A673 (cell line): Measurements from ENCODE around the gene COQ8A. TPM values are rescaled to one million over a fixed set of nuclear protein-coding genes. Genes with fewer than 3 reads are reported as not detected.

Experiments used
- BruUV-seq: library from RNA; stranded (reverse); fragments of 400-500 nt; replicated peaks from 2 replicates; lab custom pipeline; 2021; lab: Mats Ljungman, UMichigan
- CTCF ChIA-PET: fragments of 300-600 bp; sonication (Branson Sonifier 250); formaldehyde crosslinking; loops from one replicate; lab custom pipeline; 2022; ENCODE audit warnings: antibody characterized with exemption; lab: Charles Lee
- POLR2A ChIA-PET: fragments of 300-600 bp; sonication (Branson Sonifier 250); formaldehyde crosslinking; loops from one replicate; lab custom pipeline; 2022; ENCODE audit warnings: antibody characterized with exemption; ENCODE audit not compliant: low non-redundant PET; lab: Charles Lee
- DNase-seq: peaks from one replicate; pipeline ENCODE4 v3.0.0-alpha.2; 2015; ENCODE audit warnings: low spot score
- H3K27ac ChIP-seq: fragments of 200-600 bp; sonication (generic); 2 replicates; pipeline ENCODE4 v1.5.1; 2016; ENCODE audit warnings: mixed run types, low read depth, mild to moderate bottlenecking, mixed read lengths, antibody characterized with exemption, low read length; ENCODE audit not compliant: poor library complexity, severe bottlenecking
- H3K27me3 ChIP-seq: fragments of 200-600 bp; sonication (generic); replicated peaks from 2 replicates; pipeline ENCODE4 v1.6.1; 2017; ENCODE audit warnings: mixed run types, low read depth, mild to moderate bottlenecking, mixed read lengths, antibody characterized with exemption, low read length; ENCODE audit not compliant: insufficient read depth, poor library complexity
- H3K36me3 ChIP-seq: fragments of 200-600 bp; sonication (generic); 2 replicates; pipeline ENCODE4 v1.6.1; 2016; ENCODE audit warnings: mixed run types, mild to moderate bottlenecking, mixed read lengths, antibody characterized with exemption, low read length; ENCODE audit not compliant: insufficient read depth, poor library complexity, severe bottlenecking
- H3K4me1 ChIP-seq: fragments of 200-600 bp; sonication (generic); 2 replicates; pipeline ENCODE4 v1.6.1; 2017; ENCODE audit warnings: mixed run types, mild to moderate bottlenecking, mixed read lengths, antibody characterized with exemption, low read length; ENCODE audit not compliant: insufficient read depth, poor library complexity, severe bottlenecking
- H3K4me3 ChIP-seq: fragments of 200-600 bp; sonication (generic); 2 replicates; pipeline ENCODE4 v1.5.1; 2016; ENCODE audit warnings: low read depth, mixed run types, mild to moderate bottlenecking, mixed read lengths, low read length; ENCODE audit not compliant: poor library complexity, severe bottlenecking
- H3K9me3 ChIP-seq: fragments of 200-600 bp; sonication (generic); 2 replicates; pipeline ENCODE4 v1.6.1; 2016; ENCODE audit warnings: mixed run types, low read depth, mild to moderate bottlenecking, mixed read lengths, antibody characterized with exemption, low read length; ENCODE audit not compliant: poor library complexity, severe bottlenecking
- EZH2 ChIP-seq: fragments of 200-600 bp; sonication (generic); IDR thresholded peaks from 2 replicates; pipeline ENCODE4 v1.6.1; 2017; ENCODE audit warnings: borderline replicate concordance, low read depth, mild to moderate bottlenecking, mixed read lengths, antibody characterized with exemption, low read length; ENCODE audit not compliant: poor library complexity, severe bottlenecking
- intact Hi-C: fragments of 100-400 bp; cut with micrococcal nuclease; formaldehyde crosslinking; loops from one replicate; pipeline ENCODE4 v1.10.0; 2022; ENCODE audit not compliant: unreplicated experiment
- total RNA-seq: library from RNA; stranded (reverse); gene quantifications from 2 replicates; pipeline ENCODE4 v1.2.3, GENCODE V29; 2021
- TF ChIP-seq, protein P1 (sequence below): fragments of 300-800, 200-600 bp; sonication (generic); conservative IDR thresholded peaks from 2 replicates; pipeline ENCODE4 v1.5.1; 2017; ENCODE audit warnings: low read depth, mild to moderate bottlenecking, antibody characterized with exemption, low read length, moderate library complexity, mixed read lengths

Gene COQ8A
- total RNA-seq, 1 experiment from 2014 or later: 7.7 TPM

DNA sequence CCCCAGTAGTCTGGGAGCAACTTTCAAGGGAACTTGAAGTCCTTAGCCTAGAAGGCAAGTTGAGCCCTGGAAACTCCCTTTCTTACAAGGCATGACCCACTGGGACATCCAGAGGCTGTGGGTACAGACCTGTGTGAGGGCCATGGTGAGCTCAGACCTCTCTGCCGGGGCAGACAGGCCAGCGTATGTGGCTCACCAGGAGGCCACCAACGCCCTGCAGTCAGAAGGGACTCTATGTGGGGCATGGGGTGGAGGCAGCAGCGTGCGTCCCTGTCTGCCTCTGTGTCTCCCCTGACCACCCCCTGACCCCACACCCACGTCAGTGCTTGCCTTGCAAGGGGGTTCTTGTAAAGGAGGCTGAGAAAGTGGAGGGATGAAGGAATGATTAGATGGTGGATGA lies 10.8 kb downstream of the COQ8A start:
- Histone ChIP-seq H3K27ac (no peak overlapping the region), H3K4me1 (no peaks in the 10 kb centered on the region), H3K9me3 (no peaks in the 10 kb centered on the region), H3K4me3 (no peak overlapping the region), H3K27me3 (no peaks in the 10 kb centered on the region), H3K36me3 (no peaks in the 10 kb centered on the region)
- no peak for DNase-seq
- CTCF ChIA-PET: no interaction called here
- intact Hi-C loops: no loop called here
- no peak for TF ChIP-seq EZH2
- TF ChIP-seq, protein P1, sequence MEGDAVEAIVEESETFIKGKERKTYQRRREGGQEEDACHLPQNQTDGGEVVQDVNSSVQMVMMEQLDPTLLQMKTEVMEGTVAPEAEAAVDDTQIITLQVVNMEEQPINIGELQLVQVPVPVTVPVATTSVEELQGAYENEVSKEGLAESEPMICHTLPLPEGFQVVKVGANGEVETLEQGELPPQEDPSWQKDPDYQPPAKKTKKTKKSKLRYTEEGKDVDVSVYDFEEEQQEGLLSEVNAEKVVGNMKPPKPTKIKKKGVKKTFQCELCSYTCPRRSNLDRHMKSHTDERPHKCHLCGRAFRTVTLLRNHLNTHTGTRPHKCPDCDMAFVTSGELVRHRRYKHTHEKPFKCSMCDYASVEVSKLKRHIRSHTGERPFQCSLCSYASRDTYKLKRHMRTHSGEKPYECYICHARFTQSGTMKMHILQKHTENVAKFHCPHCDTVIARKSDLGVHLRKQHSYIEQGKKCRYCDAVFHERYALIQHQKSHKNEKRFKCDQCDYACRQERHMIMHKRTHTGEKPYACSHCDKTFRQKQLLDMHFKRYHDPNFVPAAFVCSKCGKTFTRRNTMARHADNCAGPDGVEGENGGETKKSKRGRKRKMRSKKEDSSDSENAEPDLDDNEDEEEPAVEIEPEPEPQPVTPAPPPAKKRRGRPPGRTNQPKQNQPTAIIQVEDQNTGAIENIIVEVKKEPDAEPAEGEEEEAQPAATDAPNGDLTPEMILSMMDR: no peak
- no TSS peak for BruUV-seq
- POLR2A ChIA-PET: no interaction called here

DNA sequence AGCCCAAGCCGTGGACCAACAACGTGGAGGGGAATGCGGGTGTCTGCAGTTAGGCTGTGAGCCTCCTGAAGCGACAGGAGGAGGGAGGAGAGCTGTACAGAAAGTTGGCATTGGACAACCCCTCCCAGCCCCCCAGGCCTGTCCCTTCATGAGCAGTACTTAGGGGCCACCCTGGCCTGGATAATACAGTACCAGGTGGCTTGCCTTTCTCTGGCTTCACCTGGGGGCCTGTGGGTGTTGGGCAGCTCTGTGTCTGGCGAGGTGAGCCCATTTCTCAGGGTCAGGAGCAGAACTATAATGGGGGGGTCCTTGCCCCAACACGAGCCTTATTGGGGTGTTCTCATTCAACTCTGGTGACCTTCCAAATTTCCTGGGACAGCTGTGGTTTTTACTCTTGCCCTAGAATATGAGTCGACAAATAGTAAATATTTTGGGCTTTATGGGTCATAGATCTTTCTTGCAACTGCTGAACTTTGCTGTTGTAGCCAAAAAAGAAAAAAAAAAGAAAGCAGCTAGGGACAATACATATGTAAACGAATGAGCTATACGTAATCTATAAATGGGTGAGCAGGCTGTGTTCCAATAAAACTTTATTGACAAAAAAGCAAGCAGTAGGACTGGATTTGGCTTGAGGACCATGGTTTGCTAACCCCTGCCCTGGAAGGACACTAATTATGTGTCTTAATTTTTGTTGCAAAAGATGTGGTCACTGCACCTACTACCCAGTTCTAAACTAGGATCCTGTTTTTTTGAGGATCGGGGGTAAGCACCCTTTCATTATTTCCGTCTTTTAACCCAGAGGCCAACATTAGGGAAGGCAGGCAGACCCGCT lies 11.4 kb downstream of the COQ8A start:
- BruUV-seq: no TSS peak
- no peaks in the 10 kb centered on the region for H3K9me3 ChIP-seq
- H3K27ac ChIP-seq: no peak overlapping the region
- no peak overlapping the region for H3K4me3 ChIP-seq
- no peaks in the 10 kb centered on the region for H3K4me1 ChIP-seq
- DNase-seq: no peak
- TF ChIP-seq EZH2: no peak
- TF ChIP-seq, protein P1: no peak
- no peaks in the 10 kb centered on the region for H3K36me3 ChIP-seq
- intact Hi-C loops: no loop called here
- no peaks in the 10 kb centered on the region for H3K27me3 ChIP-seq
- ChIA-PET POLR2A (no interaction called here), CTCF (no interaction called here)

DNA sequence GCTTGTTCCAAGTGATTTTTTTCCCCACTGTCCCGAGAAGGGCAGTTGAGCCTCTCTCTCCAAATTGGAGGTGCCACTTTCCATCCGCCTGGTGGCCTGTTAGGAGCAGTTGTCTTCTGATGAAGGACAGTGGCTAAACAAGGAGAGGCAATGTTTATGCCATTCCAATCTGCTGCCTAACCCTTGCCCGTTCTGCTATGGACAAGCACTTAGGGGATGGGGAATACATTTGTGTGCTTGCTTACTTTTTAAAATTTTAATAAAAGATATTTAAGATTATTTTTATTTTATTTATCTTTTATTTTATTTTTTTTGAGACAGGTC lies 12.0 kb downstream of the COQ8A start:
- Histone ChIP-seq H3K4me3 (no peak overlapping the region), H3K4me1 (no peaks in the 10 kb centered on the region), H3K36me3 (no peaks in the 10 kb centered on the region), H3K27ac (no peak overlapping the region), H3K9me3 (no peaks in the 10 kb centered on the region), H3K27me3 (no peaks in the 10 kb centered on the region)
- BruUV-seq: no TSS peak
- no peak for DNase-seq
- CTCF ChIA-PET: no interaction called here
- intact Hi-C loops: no loop called here
- POLR2A ChIA-PET: no interaction called here
- TF ChIP-seq EZH2: no peak
- TF ChIP-seq, protein P1: no peak
